Nephron (organoid): ENCODE results near the gene MAD2L1.

ENCODE experiments used
- H3K27ac Mint-ChIP-seq, 3 experiments: 2 replicates each; pipeline ENCODE4 v1.8.0; 2020; ENCODE audit warnings: mixed read lengths in 3 of 3, mild to moderate bottlenecking in 2 of 3, moderate library complexity in 1 of 3
- H3K27me3 Mint-ChIP-seq: 2 replicates; pipeline ENCODE4 v1.8.0; 2021; ENCODE audit warnings: low read depth, mild to moderate bottlenecking, moderate library complexity, mixed read lengths
- H3K36me3 Mint-ChIP-seq: 2 replicates; pipeline ENCODE4 v1.8.0; 2020; ENCODE audit warnings: low read depth, mixed read lengths
- H3K4me1 Mint-ChIP-seq: 2 replicates; pipeline ENCODE4 v1.8.0; 2020; ENCODE audit warnings: mixed read lengths
- H3K4me3 Mint-ChIP-seq, 3 experiments: 2 replicates each; pipeline ENCODE4 v1.8.0; 2020; ENCODE audit warnings: mild to moderate bottlenecking in 3 of 3, mixed read lengths in 3 of 3, moderate library complexity in 2 of 3
- H3K9me3 Mint-ChIP-seq: 2 replicates; pipeline ENCODE4 v1.8.0; 2020; ENCODE audit warnings: mixed read lengths
- TF ChIP-seq, protein P1 (sequence below), 3 experiments: fragments of 200-600 bp; sonication (generic); IDR thresholded peaks; one replicate each; pipeline ENCODE4 v1.5.0; 2021; ENCODE audit warnings: antibody characterized with exemption in 3 of 3; ENCODE audit not compliant: unreplicated experiment in 3 of 3

The MAD2L1 gene

DNA sequence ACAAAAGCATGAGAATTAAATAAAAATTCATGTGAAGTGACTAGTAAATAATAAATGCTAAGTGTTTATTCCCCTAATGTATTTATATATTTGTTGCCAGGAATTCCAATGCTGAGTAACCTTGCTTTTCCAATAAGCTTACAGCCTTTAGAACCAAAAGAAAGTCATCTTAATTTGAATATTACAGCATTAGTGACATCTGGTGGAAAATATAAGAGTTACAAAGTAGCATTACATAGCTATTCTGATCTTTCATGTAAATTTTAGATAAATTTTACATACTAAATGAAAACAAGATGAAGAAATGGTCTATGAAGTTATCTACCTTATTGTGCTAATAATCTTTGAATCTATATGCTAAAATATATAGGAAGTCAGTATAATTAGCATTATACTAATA lies 10.4 kb downstream of the MAD2L1 start:
- Mint-ChIP-seq H3K4me3 (no peak overlapping the region), H3K9me3 (no peaks in the 10 kb centered on the region), H3K4me1 (peaks cover 37% of the 10 kb centered on the region), H3K27ac (peak overlapping the region in 2 of 3 experiments; percentile 81 to 90), H3K27me3 (no peaks in the 10 kb centered on the region), H3K36me3 (peaks cover 13% of the 10 kb centered on the region)
- TF ChIP-seq, protein P1, sequence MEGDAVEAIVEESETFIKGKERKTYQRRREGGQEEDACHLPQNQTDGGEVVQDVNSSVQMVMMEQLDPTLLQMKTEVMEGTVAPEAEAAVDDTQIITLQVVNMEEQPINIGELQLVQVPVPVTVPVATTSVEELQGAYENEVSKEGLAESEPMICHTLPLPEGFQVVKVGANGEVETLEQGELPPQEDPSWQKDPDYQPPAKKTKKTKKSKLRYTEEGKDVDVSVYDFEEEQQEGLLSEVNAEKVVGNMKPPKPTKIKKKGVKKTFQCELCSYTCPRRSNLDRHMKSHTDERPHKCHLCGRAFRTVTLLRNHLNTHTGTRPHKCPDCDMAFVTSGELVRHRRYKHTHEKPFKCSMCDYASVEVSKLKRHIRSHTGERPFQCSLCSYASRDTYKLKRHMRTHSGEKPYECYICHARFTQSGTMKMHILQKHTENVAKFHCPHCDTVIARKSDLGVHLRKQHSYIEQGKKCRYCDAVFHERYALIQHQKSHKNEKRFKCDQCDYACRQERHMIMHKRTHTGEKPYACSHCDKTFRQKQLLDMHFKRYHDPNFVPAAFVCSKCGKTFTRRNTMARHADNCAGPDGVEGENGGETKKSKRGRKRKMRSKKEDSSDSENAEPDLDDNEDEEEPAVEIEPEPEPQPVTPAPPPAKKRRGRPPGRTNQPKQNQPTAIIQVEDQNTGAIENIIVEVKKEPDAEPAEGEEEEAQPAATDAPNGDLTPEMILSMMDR (IDR thresholded peaks at IDR 0.05; ENCODE audit: unreplicated experiment in 3 of 3), result peak; percentile 19 to 55 (median 33)

DNA sequence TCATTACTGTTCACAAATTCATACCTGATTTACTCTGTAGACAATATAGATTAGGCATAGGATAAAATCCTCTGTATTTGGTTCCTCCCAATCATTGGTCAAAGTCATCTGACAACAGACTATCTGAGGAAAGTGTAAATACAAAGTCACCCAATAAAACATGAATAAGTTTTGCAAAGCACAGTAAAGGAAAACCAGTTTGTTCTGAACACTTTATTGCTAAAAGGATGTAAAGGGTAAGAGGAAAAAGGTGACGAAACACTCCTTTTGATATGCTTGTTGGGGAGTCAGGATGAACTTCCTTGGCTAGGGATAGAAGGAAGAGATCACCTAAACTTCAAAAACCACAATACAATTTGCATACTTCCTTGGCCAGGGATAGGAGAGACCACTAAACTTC lies 10.9 kb downstream of the MAD2L1 start:
- H3K4me1 Mint-ChIP-seq, result peaks cover 41% of the 10 kb centered on the region
- H3K27me3 Mint-ChIP-seq, result no peaks in the 10 kb centered on the region
- H3K27ac Mint-ChIP-seq, result peak overlapping the region in 2 of 3 experiments; percentile 81 to 90
- H3K9me3 Mint-ChIP-seq, result no peaks in the 10 kb centered on the region
- TF ChIP-seq, protein P1 (IDR thresholded peaks at IDR 0.05; ENCODE audit: unreplicated experiment in 3 of 3), result no peak
- peaks cover 13% of the 10 kb centered on the region for H3K36me3 Mint-ChIP-seq
- no peak overlapping the region for H3K4me3 Mint-ChIP-seq

DNA sequence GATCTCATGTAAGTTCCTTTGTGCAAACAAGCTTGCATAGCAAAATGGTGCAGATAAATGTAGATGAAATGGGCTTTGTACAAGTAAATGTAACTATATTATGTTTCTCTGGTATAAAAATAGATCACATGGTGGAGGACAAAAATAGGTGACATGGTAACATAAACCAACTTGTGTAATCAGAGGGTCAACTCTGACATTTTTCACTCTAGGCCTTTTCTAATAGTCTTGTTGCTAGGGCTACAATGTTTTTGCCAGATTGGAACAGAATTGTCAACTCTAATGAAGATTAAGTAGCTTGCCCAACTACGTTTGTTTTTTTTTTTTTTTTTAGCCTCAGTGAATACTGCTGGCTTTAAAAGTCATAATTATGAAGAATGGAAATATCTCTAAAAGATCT lies 11.5 kb downstream of the MAD2L1 start:
- Mint-ChIP-seq H3K4me3 (no peak overlapping the region), H3K9me3 (no peaks in the 10 kb centered on the region), H3K27me3 (no peaks in the 10 kb centered on the region), H3K36me3 (peaks cover 12% of the 10 kb centered on the region), H3K4me1 (peaks cover 47% of the 10 kb centered on the region), H3K27ac (peak overlapping the region; percentile 55 to 78 (median 70))
- TF ChIP-seq, protein P1 (IDR thresholded peaks at IDR 0.05; ENCODE audit: unreplicated experiment in 3 of 3), result no peak

DNA sequence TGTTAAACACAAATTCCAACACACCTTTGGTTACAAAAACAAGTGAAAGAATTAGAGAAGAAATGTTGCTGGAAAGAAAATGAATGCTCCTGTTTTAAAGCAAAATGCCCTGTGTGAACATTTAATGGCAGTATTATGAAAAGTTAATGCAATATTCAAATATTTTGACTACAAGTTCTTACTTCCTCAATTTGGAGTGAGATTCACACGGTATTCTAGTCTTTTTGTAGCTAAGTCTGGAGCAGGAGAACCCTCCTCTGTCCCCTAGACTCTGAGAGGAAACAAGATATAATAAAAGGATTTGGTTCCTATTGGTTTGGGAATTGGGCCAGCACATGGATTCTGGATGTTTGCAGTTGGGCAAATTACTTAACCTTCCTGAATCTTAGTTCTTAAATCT lies 12.7 kb downstream of the MAD2L1 start:
- H3K4me3 Mint-ChIP-seq, result no peak overlapping the region

DNA sequence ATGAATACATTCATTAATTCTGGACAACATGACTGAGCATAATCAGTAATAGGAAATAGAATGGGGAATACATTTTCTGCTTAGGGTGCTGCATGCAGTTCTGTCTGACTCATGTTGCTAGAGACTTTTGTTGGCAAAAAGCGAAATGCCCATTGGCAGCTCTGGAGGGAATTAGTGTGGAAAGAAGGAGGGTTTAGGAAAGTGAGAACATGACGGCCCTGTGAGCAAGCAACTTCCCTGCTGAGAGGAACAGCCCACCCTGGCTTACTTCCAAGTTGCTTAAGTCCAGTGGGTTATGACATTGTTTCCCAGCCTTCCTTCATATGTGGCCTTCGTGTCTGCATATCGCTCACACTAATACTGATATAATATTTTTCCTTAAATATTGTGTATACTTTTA lies 13.8 kb downstream of the MAD2L1 start:
- TF ChIP-seq, protein P1 (IDR thresholded peaks at IDR 0.05; ENCODE audit: unreplicated experiment in 3 of 3), result no peak
- Mint-ChIP-seq H3K36me3 (no peaks in the 10 kb centered on the region), H3K4me1 (peaks cover 53% of the 10 kb centered on the region), H3K4me3 (no peak overlapping the region), H3K9me3 (no peaks in the 10 kb centered on the region), H3K27me3 (no peaks in the 10 kb centered on the region), H3K27ac (peak overlapping the region; percentile 25 to 42 (median 37))

More for the DNA sequence above, 12.7 kb downstream of the MAD2L1 start:
- peak overlapping the region in 1 of 3 experiments; percentile 70 for H3K27ac Mint-ChIP-seq
- no peaks in the 10 kb centered on the region for H3K27me3 Mint-ChIP-seq
- H3K4me1 Mint-ChIP-seq, result peaks cover 53% of the 10 kb centered on the region
- TF ChIP-seq, protein P1 (IDR thresholded peaks at IDR 0.05; ENCODE audit: unreplicated experiment in 3 of 3), result no peak
- H3K36me3 Mint-ChIP-seq, result peaks cover 3% of the 10 kb centered on the region
- no peaks in the 10 kb centered on the region for H3K9me3 Mint-ChIP-seq

DNA sequence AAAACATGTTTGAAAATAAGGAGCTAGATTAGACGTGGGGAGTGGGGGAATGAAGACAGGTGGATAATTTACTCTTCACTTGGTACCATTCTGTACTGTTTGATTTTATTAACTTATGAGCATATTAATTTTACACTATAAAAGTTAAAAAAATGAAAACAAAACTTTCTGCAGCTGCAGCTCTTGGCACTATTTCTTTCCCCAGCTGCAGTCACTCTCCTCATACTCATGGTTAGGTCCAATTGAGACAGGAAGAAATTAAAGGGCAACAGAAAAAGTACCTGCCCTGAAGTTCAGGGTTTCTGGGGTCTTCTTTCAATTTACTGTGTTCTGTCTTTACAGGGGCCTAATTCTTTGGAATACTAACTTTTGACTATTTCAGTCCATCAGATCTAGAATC lies 15.4 kb downstream of the MAD2L1 start:
- Mint-ChIP-seq H3K27me3 (no peaks in the 10 kb centered on the region), H3K4me1 (peaks cover 51% of the 10 kb centered on the region), H3K27ac (peak overlapping the region in 2 of 3 experiments; percentile 60 to 63), H3K4me3 (no peak overlapping the region), H3K36me3 (no peaks in the 10 kb centered on the region), H3K9me3 (peaks cover 3% of the 10 kb centered on the region)
- TF ChIP-seq, protein P1 (IDR thresholded peaks at IDR 0.05; ENCODE audit: unreplicated experiment in 3 of 3), result no peak
